Activated CD4-positive, alpha-beta T cell treated with anti-CD3 and anti-CD28 coated beads, Interleukin-10, Interleukin-2, amounts not matched to agents 100 ng/mL and 50 ng/mL, durations not matched to agents 16 hours and 8 hours (primary cell): ENCODE measurements around the gene EMC6.
"Not testable (repeated sequence)": the region's sequence is repeated elsewhere in the genome, so short reads cannot be mapped to it uniquely, and the experiment has no call there.

Experiments used
- DNase-seq: peaks from one replicate; pipeline ENCODE4 v3.0.0-alpha.2; 2020

The EMC6 gene

GRCh38 chr17:3682033-3682432, 13.4 kb downstream of the EMC6 start:
- DNase-seq = no peak

- DNase-seq = peak; percentile 71
Measured at GRCh38 chr17:3683054-3683511, 14.5 kb downstream of the EMC6 start.

GRCh38 chr17:3685174-3685573, 16.6 kb downstream of the EMC6 start:
- DNase-seq = no peak

DNA sequence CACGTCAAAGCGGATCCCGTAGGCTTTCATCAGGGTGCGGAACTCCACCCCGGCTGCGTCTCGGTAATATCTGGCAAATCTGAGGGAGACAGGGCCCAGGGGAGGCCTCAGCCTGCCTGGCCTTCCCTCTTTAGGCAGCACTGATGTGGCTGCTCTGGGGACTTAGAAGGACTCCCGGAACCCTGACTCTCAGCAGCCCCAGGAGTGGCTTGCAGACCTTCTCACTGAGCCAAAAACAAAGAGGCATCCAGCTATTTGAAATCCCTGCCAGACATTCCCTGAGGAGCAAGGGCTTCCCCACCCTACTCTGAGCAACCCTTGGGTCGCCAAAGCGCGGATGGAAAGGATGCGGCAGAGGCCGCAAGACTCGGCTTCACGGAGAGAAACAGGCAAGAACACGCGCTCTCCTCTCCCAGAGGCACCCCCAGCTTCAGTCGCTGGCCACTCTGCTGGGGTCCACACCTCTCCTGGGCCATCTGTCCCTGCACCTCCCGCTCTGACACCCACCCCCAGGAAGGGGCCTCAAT, 19.5 kb downstream of the EMC6 start:
- no peak for DNase-seq

DNA sequence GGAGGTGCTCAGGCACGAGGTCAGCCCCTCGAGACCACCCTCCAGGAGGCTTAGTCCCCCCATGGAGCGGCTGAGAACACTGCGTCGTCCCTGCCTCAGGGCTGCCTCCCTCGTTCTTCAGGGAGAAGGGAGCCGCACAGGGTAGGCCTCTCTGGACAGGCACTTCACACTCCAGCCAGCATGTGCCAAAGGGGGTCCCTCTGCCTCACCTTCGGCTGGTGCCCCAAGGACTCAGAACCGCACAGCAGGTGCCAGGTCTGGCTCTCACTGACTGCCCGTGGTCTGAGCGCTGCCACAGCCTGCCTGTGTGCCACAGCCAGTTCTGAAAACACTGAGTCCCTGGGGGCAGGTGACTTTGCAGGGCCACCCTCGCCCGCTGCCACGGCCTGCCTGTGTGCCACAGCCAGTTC, 20.2 kb downstream of the EMC6 start:
- no peak for DNase-seq

DNA sequence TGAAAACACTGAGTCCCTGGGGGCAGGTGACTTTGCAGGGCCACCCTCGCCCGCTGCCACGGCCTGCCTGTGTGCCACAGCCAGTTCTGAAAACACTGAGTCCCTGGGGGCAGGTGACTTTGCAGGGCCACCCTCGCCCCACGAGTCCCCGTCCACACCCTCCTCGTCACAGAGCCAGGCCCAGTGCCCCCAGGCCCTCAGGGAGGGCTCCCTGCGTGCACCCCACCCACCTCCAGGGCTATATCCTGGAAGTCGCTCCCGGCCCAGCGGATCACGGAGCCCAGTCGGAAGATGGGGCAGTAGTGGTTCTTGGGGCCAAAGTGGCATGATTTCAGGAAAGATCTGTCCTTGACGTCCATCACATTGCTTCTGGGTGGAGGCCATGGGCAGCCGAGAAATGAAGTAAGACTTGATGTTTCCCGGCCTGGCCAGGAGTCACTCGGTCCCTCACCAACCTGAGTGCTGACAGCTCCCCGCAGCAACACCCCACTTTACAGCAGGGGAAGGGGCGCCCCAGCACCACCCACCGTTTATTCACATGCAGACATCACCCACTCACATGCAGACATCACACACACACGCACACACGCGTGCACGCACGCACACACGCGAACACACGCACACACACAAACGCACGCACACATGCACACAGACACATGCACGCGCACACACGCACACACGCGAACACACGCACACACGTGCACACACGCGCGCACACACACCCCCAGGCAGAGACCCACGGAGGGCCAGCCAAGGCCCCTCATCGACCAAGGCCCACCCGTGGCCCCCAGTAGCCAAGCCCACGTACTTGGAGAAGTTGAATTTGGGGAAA, 20.9 kb downstream of the EMC6 start:
- no peak for DNase-seq

- DNase-seq = no peak
Measured at GRCh38 chr17:3690094-3690715, 21.6 kb downstream of the EMC6 start.

DNA sequence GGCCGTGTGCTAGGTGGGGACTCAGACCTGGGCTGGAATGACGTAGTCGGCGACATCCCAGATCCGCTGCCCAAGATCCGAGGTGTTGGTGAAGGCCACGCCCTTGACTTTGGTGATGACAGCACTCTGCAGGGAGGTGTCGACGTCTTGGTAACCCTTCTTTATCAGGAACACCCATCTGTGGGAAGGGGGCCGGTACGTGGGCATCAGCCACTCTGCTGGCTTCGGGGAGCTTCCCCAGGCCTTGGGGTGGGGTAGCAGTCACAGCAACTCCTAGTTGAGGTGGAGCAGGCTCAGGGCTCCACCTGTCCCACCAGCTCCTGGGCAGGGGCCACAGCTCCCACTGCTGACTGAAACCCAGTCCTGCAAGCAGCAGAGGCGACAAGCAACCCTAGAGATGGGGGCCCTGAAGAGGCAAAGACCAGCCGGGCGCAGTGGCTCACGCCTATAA, 23.0 kb downstream of the EMC6 start:
- no peak for DNase-seq

DNA sequence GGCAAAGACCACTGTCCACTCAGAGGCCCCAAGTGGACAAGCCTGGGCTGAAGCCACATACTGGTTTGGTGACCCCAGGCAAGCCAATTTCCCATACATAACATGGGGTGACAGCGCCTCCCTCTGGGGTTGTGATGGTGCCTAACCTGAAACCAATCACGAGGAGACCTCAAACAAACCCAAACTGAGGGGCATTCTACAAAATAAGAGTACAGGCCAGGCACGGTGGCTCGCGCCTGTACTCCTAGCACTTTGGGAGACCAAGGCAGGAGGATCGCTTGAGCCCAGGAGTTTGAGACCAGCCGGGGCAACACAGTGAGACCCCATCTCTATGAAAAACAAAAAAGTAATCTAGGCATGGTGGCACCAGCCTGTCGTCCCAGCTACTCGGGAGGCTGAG, 23.7 kb downstream of the EMC6 start:
- DNase-seq = no peak

DNA sequence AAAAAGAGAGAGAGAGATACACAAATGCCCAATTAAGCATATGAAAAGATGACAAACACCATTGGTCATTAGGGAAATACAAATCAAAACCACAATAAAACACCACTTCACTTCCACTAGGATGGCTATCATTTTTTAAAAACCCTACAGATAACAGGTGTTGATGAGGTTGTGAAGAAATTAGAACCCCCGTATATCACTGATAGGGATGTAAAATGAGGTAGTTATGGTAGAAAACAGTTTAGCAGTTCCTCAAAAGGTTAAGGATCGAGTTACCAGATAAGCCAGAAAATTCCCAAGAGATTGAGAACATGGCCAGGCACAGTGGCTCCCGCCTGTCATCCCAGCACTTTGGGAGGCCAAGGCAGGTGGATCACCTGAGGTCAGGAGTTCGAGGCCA, 24.5 kb downstream of the EMC6 start:
- DNase-seq = no peak

- DNase-seq = peak; percentile 86
Measured at GRCh38 chr17:3693829-3694231, 25.2 kb downstream of the EMC6 start.

GRCh38 chr17:3695129-3695722, 26.6 kb downstream of the EMC6 start:
- DNase-seq = peak; percentile 34

GRCh38 chr17:3695723-3696411, 27.3 kb downstream of the EMC6 start, which contains the start of gene P2RX5:
Gene P2RX5, minus strand, starts transcription at chr17:3696155. Its CDS starts 150 bp downstream, at chr17:3696005.
- peak; percentile 80 for DNase-seq

DNA sequence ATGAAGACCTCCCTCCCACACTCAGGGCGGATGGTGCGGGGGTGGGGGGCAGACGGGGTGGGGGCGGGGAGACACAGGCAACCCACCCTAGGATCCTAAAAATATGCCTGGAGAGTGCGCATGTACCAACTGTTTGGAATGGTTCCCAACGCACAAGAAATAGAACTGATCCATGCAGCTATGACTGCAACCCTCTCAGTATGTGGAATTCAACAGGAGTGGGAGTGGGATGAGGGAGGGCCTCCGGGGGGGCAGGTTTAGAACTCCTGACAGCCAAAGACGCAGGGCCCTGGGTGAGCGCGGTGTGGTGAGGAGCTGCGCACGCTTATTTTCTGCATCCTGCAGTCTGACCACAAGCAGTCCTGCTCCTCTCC, 28.5 kb downstream of the EMC6 start:
- DNase-seq = no peak

DNA sequence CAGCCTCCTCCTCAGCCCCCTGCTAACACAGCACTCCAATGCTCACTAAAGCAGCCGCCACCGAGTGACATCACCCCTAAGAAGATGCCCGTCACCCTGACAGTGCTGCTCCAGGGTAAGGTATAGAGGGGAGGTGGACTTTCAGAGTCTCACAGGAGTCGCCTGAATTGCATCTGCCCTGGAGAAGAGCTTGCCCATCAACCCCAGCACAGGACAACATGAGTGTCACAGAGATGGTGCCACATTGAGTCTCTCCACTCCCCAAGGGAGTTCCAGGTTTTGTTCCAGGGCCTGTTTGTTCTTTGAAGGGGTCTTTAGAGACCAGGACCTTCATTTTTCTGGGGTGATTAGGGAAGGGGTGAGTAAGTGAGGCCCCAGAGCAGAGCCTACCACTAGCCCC, 29.5 kb downstream of the EMC6 start:
- no peak for DNase-seq

DNA sequence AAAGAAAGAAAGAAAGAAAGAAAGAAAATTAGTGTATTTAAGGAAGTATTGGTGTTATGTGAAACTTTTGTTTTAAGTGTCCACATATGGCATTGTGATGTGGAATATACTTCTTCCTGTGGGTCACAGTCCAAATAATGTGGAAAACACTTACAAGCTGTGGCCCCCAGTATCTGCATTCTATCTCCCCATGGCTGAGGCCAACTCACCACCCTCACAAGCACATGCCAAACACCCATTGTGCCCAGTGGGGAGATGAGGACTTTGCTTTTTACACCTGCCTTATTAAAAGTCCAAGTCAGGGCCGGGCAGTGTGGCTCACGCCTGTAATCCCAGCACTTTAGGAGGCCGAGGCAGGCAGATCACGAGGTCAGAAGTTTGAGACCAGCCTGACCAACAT, 31.3 kb downstream of the EMC6 start:
- DNase-seq = no peak

DNA sequence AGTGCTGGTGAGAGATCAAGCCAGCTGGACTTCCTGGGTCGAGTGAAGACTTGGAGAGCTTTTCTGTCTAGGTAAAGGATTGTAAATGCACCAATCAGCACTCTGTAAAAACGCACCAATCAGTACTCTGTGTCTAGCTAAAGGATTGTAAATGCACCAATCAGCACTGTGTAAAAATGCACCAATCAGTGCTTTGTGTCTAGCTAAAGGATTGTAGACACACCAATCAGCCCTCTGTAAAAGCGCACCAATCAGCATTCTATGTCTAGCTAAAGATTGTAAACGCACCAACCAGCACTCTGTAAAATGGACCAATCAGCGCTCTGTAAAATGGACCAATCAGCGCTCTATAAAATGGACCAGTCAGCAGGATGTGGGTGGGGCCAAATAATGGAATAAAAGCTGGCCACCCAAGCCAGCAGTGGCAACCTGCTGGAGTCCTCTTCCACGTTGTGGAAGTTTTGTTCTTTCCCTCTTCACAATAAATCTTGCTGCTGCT, 33.5 kb downstream of the EMC6 start:
- DNase-seq = not testable (repeated sequence)

DNA sequence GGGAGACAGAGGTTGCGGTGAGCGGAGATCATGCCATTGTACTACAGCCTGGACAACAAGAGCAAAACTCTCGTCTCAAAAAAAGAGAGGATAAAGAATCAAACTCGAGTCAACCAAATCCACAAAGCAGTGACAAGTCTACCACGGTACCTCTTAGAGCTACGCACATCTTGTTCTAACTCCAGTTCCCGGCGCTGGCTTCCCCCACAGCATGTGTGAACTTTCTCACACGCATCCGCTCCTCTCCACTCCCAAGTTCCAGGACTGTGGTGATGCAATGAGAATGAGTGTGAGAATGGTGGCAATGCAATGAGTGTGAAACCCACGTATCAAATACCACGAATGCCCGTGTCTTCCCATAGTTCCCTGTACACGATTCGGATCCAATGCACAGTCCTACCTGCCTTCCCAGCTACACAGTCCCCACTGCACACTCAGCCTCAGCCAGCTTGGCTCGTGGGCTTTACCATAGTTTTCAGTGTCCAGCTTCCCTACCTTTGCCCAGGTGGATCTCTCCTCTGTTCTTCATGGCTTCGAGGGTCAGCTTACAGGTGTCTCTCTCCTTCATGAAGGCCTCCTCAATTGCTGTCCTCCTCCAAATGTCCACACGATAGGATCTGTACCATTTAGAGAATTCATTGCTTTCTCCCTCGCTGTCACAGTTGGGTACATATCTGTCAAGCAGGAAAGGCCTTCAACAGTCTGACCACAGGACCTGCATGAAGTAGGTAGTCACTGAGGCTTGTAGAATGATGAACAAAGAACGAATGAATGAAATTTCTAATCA, 36.5 kb downstream of the EMC6 start:
- no peak for DNase-seq

- not testable (repeated sequence) for DNase-seq
Measured at GRCh38 chr17:3705718-3705984, 37.0 kb downstream of the EMC6 start.

DNA sequence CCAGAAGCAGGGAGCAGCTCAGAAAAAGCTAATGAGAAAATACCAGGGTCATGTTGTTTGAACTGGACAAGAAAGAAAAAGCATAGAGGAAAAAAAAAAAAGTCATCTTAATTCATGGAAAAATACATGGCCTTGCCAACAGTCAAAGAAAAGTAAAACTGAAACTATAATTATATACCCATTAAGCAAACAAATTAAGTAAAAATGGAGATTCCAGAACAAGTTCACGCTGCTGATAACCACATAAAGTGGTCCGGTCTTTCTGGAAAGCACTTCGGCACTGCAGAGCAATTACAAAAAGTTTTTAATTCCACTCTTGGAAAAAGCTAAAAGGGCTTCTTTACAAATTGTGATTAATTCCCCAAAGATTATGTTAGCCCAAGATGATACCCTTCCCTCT, 39.8 kb downstream of the EMC6 start:
- no peak for DNase-seq

GRCh38 chr17:3710951-3711383, 42.4 kb downstream of the EMC6 start:
- peak; percentile 98 for DNase-seq

DNA sequence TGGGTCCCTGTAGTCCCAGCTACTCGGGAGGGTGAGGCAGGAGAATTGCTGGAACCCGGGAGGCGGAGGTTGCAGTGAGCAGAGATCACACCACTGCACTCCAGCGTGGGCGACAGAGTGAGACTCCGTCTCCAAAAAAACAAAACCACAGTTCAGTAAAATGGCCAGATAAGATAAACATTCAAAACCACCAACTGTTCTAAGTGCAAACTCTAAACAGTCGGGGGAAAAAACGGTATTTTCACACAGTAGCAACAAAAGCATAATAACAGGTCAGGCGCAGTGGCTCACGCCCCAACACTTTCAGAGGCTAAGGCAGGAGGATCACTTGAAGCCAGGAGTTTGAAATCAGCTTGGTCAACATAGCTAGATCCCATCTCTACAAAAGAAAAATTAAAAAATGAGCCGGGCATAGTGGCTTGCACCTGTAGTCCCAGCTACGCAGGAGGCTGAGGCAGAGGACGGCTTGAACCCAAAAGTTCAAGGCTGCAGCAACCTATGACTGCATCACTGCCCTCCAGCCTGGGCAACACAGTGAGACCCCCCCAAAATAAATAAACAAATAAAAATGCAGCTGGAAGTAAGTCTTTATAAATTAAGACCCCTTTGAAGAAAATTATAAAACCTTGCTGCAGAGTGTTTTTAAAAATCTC, 44.3 kb downstream of the EMC6 start:
- DNase-seq = peak; percentile 81
